ENCODE measurements around the gene CDH2.

DNA sequence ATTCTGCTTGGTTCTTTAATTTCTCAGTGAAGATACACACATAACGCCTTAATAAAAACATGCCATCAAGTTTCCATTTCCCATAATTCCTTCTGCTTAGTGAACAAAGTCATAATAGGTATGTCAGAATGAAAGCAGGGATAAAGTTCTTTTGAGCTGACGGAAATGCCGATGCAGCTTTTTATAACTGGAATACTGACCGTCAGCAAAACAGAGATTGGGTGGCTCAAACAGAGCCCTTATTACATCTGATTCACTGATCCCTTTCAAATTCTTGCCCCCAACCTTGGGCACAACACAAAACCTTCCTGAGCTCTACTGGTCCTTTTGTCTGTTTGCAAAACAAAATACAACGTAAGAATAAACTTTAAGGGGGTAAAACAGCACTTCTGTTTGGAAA, 140.4 kb downstream of the CDH2 start:
- TF ChIP-seq, protein P1, sequence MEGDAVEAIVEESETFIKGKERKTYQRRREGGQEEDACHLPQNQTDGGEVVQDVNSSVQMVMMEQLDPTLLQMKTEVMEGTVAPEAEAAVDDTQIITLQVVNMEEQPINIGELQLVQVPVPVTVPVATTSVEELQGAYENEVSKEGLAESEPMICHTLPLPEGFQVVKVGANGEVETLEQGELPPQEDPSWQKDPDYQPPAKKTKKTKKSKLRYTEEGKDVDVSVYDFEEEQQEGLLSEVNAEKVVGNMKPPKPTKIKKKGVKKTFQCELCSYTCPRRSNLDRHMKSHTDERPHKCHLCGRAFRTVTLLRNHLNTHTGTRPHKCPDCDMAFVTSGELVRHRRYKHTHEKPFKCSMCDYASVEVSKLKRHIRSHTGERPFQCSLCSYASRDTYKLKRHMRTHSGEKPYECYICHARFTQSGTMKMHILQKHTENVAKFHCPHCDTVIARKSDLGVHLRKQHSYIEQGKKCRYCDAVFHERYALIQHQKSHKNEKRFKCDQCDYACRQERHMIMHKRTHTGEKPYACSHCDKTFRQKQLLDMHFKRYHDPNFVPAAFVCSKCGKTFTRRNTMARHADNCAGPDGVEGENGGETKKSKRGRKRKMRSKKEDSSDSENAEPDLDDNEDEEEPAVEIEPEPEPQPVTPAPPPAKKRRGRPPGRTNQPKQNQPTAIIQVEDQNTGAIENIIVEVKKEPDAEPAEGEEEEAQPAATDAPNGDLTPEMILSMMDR (IDR thresholded peaks at IDR 0.05) = no peak
- TF ChIP-seq, protein P2, sequence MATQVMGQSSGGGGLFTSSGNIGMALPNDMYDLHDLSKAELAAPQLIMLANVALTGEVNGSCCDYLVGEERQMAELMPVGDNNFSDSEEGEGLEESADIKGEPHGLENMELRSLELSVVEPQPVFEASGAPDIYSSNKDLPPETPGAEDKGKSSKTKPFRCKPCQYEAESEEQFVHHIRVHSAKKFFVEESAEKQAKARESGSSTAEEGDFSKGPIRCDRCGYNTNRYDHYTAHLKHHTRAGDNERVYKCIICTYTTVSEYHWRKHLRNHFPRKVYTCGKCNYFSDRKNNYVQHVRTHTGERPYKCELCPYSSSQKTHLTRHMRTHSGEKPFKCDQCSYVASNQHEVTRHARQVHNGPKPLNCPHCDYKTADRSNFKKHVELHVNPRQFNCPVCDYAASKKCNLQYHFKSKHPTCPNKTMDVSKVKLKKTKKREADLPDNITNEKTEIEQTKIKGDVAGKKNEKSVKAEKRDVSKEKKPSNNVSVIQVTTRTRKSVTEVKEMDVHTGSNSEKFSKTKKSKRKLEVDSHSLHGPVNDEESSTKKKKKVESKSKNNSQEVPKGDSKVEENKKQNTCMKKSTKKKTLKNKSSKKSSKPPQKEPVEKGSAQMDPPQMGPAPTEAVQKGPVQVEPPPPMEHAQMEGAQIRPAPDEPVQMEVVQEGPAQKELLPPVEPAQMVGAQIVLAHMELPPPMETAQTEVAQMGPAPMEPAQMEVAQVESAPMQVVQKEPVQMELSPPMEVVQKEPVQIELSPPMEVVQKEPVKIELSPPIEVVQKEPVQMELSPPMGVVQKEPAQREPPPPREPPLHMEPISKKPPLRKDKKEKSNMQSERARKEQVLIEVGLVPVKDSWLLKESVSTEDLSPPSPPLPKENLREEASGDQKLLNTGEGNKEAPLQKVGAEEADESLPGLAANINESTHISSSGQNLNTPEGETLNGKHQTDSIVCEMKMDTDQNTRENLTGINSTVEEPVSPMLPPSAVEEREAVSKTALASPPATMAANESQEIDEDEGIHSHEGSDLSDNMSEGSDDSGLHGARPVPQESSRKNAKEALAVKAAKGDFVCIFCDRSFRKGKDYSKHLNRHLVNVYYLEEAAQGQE (IDR thresholded peaks at IDR 0.05; ENCODE audit: insufficient read depth in 1 of 2, low read depth in 2 of 2, low read length in 1 of 2) = no peak
